ENCODE results near the gene KDM6B. TPM values are rescaled to one million over a fixed set of nuclear protein-coding genes. Genes with fewer than 3 reads are reported as not detected.

KDM6B gene
- total RNA-seq, 1 donor from 2014 or later: 27.9 TPM

- ATAC-seq (ENCODE audit: poor library complexity) (no peak), DNase-seq (no peak)
- intact Hi-C loops (cut with DNase I): no loop called here
These were observed 16.0 kb upstream of the KDM6B start for GRCh38 chr17:7818026-7818425.

GRCh38 chr17:7818746-7819645 lies 15.0 kb upstream of the KDM6B start:
- no peak for ATAC-seq (ENCODE audit: poor library complexity)
- DNase-seq: no peak
- intact Hi-C loops (cut with DNase I): no loop called here

GRCh38 chr17:7820231-7820630 lies 13.8 kb upstream of the KDM6B start:
- intact Hi-C loops (cut with DNase I): loop anchor here (5.0 to 10.0 kb wide), 2 partner anchors 37 to 75 kb away; partner anchors contain the start of genes CYB5D1, NAA38 and TMEM88
- DNase-seq (no peak), ATAC-seq (ENCODE audit: poor library complexity) (no peak)

GRCh38 chr17:7822126-7822525 lies 11.9 kb upstream of the KDM6B start:
- intact Hi-C loops (cut with DNase I): loop anchor here (5.0 to 10.0 kb wide), 2 partner anchors 35 to 73 kb away; partner anchors contain the start of genes CYB5D1, NAA38 and TMEM88
- no peak for DNase-seq
- no peak for ATAC-seq (ENCODE audit: poor library complexity)

GRCh38 chr17:7823581-7824001 lies 10.4 kb upstream of the KDM6B start:
- intact Hi-C loops (cut with DNase I): loop anchor here (5.0 to 10.0 kb wide), 2 partner anchors 34 to 71 kb away; partner anchors contain the start of genes CYB5D1, NAA38 and TMEM88
- DNase-seq: no peak
- ATAC-seq (ENCODE audit: poor library complexity): no peak

GRCh38 chr17:7824021-7824924 lies 9.7 kb upstream of the KDM6B start:
- ATAC-seq (ENCODE audit: poor library complexity): no peak
- intact Hi-C loops (cut with DNase I): loop anchor here (5.0 to 10.0 kb wide), 2 partner anchors 33 to 71 kb away; partner anchors contain the start of genes CYB5D1, NAA38 and TMEM88

GRCh38 chr17:7825206-7825990 lies 8.6 kb upstream of the KDM6B start:
- intact Hi-C loops (cut with DNase I): loop anchor here (10.0 kb wide), 1 partner anchor 69 kb away; no protein-coding TSS in a partner anchor
- ATAC-seq (ENCODE audit: poor library complexity): no peak
- no peak for DNase-seq

More at GRCh38 chr17:7824021-7824924, 9.7 kb upstream of the KDM6B start:
- no peak for DNase-seq

GRCh38 chr17:7830616-7831015 lies 3.4 kb upstream of the KDM6B start:
- ATAC-seq (ENCODE audit: poor library complexity): no peak

GRCh38 chr17:7831233-7831632 lies 2.8 kb upstream of the KDM6B start:
- ATAC-seq (ENCODE audit: poor library complexity) (no peak), DNase-seq (no peak)
- intact Hi-C loops (cut with DNase I): no loop called here

More at GRCh38 chr17:7830616-7831015, 3.4 kb upstream of the KDM6B start:
- DNase-seq: no peak
- intact Hi-C loops (cut with DNase I): no loop called here

GRCh38 chr17:7832431-7832830 lies 1.6 kb upstream of the KDM6B start:
- ATAC-seq (ENCODE audit: poor library complexity) (no peak), DNase-seq (no peak)
- intact Hi-C loops (cut with DNase I): no loop called here

- ATAC-seq (ENCODE audit: poor library complexity) (no peak), DNase-seq (no peak)
- intact Hi-C loops (cut with DNase I): no loop called here
These were observed 814 bp upstream of the KDM6B start for GRCh38 chr17:7833011-7833794.

- ATAC-seq (ENCODE audit: poor library complexity) (peak; percentile 24), DNase-seq (peak; percentile 74)
- intact Hi-C loops (cut with DNase I): loop anchor here (2.0 kb wide), 1 partner anchor 22 kb away; the partner anchor contains the start of gene NAA38
These were observed 532 bp downstream of the KDM6B start for GRCh38 chr17:7834542-7834956.

GRCh38 chr17:7834957-7835813 lies 1.2 kb downstream of the KDM6B start:
- intact Hi-C loops (cut with DNase I): loop anchor here (2.0 kb wide), 1 partner anchor 22 kb away; the partner anchor contains the start of gene NAA38
- DNase-seq: peak; percentile 98

GRCh38 chr17:7835814-7836595 lies 2.0 kb downstream of the KDM6B start:
- DNase-seq: peak; percentile 90
- intact Hi-C loops (cut with DNase I): loop anchor here (2.0 kb wide), 1 partner anchor 21 kb away; the partner anchor contains the start of gene NAA38
- peak; percentile 61 for ATAC-seq (ENCODE audit: poor library complexity)

More at GRCh38 chr17:7834957-7835813, 1.2 kb downstream of the KDM6B start:
- peak; percentile 80 for ATAC-seq (ENCODE audit: poor library complexity)

- ATAC-seq (ENCODE audit: poor library complexity) (peak; percentile 11), DNase-seq (peak; percentile 93)
- intact Hi-C loops (cut with DNase I): no loop called here
These were observed 2.8 kb downstream of the KDM6B start for GRCh38 chr17:7836596-7837407.

Measured in Right ventricle myocardium superior (tissue), 1 donor.